HEK293 (cell line): ENCODE data around the gene COQ8B.

ENCODE experiments used
- BCL11A ChIP-seq: fragments of 450-650 bp; formaldehyde crosslinking; IDR thresholded peaks from 2 replicates; pipeline ENCODE4 v1.5.1; 2016; ENCODE audit warnings: low read depth, missing biosample characterization, missing genetic modification characterization
- EGR2 ChIP-seq: fragments of 450-650 bp; formaldehyde crosslinking; IDR thresholded peaks from 2 replicates; pipeline ENCODE4 v1.5.1; 2016; ENCODE audit warnings: low read depth, missing biosample characterization, missing genetic modification characterization
- GLI4 ChIP-seq: fragments of 450-650 bp; formaldehyde crosslinking; IDR thresholded peaks from 2 replicates; pipeline ENCODE4 v1.5.1; 2016; ENCODE audit warnings: missing biosample characterization, missing genetic modification characterization
- IKZF3 ChIP-seq: fragments of 450-650 bp; IDR thresholded peaks from 2 replicates; pipeline ENCODE4 v1.5.0; 2018; ENCODE audit warnings: missing biosample characterization, mild to moderate bottlenecking, missing genetic modification characterization, moderate library complexity
- KLF10 ChIP-seq: fragments of 450-650 bp; IDR thresholded peaks from 2 replicates; pipeline ENCODE4 v1.5.1; 2018; ENCODE audit warnings: missing biosample characterization, mild to moderate bottlenecking, missing genetic modification characterization
- PRDM1 ChIP-seq: fragments of 450-650 bp; formaldehyde crosslinking; IDR thresholded peaks from 2 replicates; pipeline ENCODE4; 2016; ENCODE audit warnings: missing biosample characterization, missing genetic modification characterization
- SETDB1 ChIP-seq: IDR thresholded peaks from one replicate; pipeline ENCODE4 v1.6.1; 2017; ENCODE audit warnings: mild to moderate bottlenecking, low read length, moderate library complexity, mixed read lengths; ENCODE audit not compliant: insufficient read length
- SP3 ChIP-seq: fragments of 450-650 bp; formaldehyde crosslinking; IDR thresholded peaks from 2 replicates; pipeline ENCODE4 v1.5.1; 2016; ENCODE audit warnings: missing biosample characterization, missing genetic modification characterization
- ZBTB1 ChIP-seq: fragments of 450-650 bp; formaldehyde crosslinking; IDR thresholded peaks from 2 replicates; pipeline ENCODE4 v1.5.1; 2016; ENCODE audit warnings: missing biosample characterization, missing genetic modification characterization
- ZNF114 ChIP-seq: fragments of 450-650 bp; formaldehyde crosslinking; IDR thresholded peaks from 2 replicates; pipeline ENCODE4 v1.5.0; 2017; ENCODE audit warnings: missing biosample characterization, missing genetic modification characterization
- ZNF223 ChIP-seq: fragments of 450-650 bp; formaldehyde crosslinking; IDR thresholded peaks from 2 replicates; pipeline ENCODE4 v1.5.1; 2016; ENCODE audit warnings: missing biosample characterization, missing genetic modification characterization
- ZNF350 ChIP-seq: fragments of 450-650 bp; formaldehyde crosslinking; IDR thresholded peaks from 2 replicates; pipeline ENCODE4 v1.5.0; 2017; ENCODE audit warnings: missing biosample characterization, mild to moderate bottlenecking, missing genetic modification characterization
- ZNF394 ChIP-seq: fragments of 450-650 bp; formaldehyde crosslinking; IDR thresholded peaks from 2 replicates; pipeline ENCODE4 v1.5.1; 2016; ENCODE audit warnings: missing biosample characterization, missing genetic modification characterization, mild to moderate bottlenecking, moderate library complexity, borderline replicate concordance
- ZNF529 ChIP-seq: fragments of 450-650 bp; formaldehyde crosslinking; IDR thresholded peaks from 2 replicates; pipeline ENCODE4 v1.5.1; 2017; ENCODE audit warnings: missing genetic modification characterization, missing biosample characterization; ENCODE audit not compliant: insufficient replicate concordance
- ZNF629 ChIP-seq: fragments of 450-650 bp; formaldehyde crosslinking; IDR thresholded peaks from 2 replicates; pipeline ENCODE4 v1.5.1; 2017; ENCODE audit warnings: missing biosample characterization, missing genetic modification characterization
- ZNF664 ChIP-seq: fragments of 450-650 bp; formaldehyde crosslinking; IDR thresholded peaks from 2 replicates; pipeline ENCODE4 v1.5.1; 2016; ENCODE audit warnings: missing biosample characterization, missing genetic modification characterization
- ZNF768 ChIP-seq: fragments of 450-650 bp; formaldehyde crosslinking; IDR thresholded peaks from 2 replicates; pipeline ENCODE4 v1.5.1; 2018; ENCODE audit warnings: missing biosample characterization, mild to moderate bottlenecking, missing genetic modification characterization
- TF ChIP-seq, protein P1 (sequence below): fragments of 450-650 bp; formaldehyde crosslinking; IDR thresholded peaks from 2 replicates; pipeline ENCODE4 v1.5.1; 2016; ENCODE audit warnings: missing biosample characterization, missing genetic modification characterization
- TF ChIP-seq, protein P2 (sequence below): fragments of 450-650 bp; formaldehyde crosslinking; IDR thresholded peaks from 2 replicates; pipeline ENCODE4 v1.5.1; 2016; ENCODE audit warnings: missing biosample characterization, missing genetic modification characterization
- TF ChIP-seq, protein P3 (sequence below): fragments of 450-650 bp; formaldehyde crosslinking; IDR thresholded peaks from 2 replicates; pipeline ENCODE4 v1.5.1; 2016; ENCODE audit warnings: missing biosample characterization, missing genetic modification characterization
- TF ChIP-seq, protein P4 (sequence below): fragments of 450-650 bp; formaldehyde crosslinking; IDR thresholded peaks from 2 replicates; pipeline ENCODE4 v1.5.1; 2016; ENCODE audit warnings: missing biosample characterization, missing genetic modification characterization
- TF ChIP-seq, protein P5 (sequence below): fragments of 450-650 bp; formaldehyde crosslinking; IDR thresholded peaks from 2 replicates; pipeline ENCODE4 v1.5.1; 2016; ENCODE audit warnings: missing biosample characterization, missing genetic modification characterization
- TF ChIP-seq, protein P6 (sequence below): fragments of 450-650 bp; formaldehyde crosslinking; IDR thresholded peaks from 2 replicates; pipeline ENCODE4 v1.5.1; 2016; ENCODE audit warnings: missing biosample characterization, missing genetic modification characterization

COQ8B gene

DNA sequence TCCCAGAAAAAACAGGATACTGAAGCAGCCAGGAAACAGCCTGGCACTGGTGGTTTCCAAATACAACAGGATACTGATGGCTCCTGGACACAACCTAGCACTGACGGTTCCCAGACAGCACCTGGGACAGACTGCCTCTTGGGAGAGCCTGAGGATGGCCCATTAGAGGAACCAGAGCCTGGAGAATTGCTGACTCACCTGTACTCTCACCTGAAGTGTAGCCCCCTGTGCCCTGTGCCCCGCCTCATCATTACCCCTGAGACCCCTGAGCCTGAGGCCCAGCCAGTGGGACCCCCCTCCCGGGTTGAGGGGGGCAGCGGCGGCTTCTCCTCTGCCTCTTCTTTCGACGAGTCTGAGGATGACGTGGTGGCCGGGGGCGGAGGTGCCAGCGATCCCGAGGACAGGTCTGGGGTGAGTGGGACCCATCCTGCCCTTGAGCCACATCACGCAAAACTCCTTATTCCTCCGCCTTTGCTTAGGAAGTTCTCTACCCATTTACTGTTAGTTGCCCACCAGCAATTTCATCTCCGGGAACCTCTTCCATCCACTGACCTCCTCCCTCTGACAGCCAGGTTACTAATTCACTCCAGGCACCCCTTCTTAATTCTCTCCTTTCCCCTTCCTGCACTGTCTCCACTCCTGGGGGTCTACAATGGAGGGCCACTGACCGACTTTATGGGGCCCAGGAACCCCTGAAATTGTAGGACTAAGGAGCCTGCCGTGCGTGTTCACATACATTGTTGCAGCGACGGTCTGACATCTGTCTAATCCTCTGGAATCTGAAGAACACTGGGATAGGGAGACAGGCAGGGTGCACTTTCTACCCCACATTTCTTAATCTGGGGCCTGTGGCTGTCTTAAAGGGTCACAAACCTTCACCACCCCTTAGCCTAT is 1.4 kb upstream of the COQ8B start (continued):
- TF ChIP-seq ZBTB1 (no peak), ZNF394 (tag by site-specific recombination) (peak; percentile 57; the same call in 1 of the 2 replicates), IKZF3 (peak; percentile 44), ZNF664 (tag by site-specific recombination) (no peak), ZNF629 (tag by site-specific recombination) (peak; percentile 53), BCL11A (tag by site-specific recombination) (no peak), GLI4 (tag by site-specific recombination) (no peak), ZNF529 (no peak), ZNF114 (tag by site-specific recombination) (no peak), PRDM1 (tag by site-specific recombination) (peak; percentile 83), SETDB1 (peak; percentile 64), EGR2 (tag by site-specific recombination) (peak; percentile 52), SP3 (tag by site-specific recombination) (no peak), ZNF768 (tag by site-specific recombination) (no peak), ZNF223 (tag by site-specific recombination) (0 out of 2 replicates have a peak, but pooled peaks have one; percentile 1), KLF10 (tag by site-specific recombination) (no peak), ZNF350 (no peak)
- TF ChIP-seq, protein P1, sequence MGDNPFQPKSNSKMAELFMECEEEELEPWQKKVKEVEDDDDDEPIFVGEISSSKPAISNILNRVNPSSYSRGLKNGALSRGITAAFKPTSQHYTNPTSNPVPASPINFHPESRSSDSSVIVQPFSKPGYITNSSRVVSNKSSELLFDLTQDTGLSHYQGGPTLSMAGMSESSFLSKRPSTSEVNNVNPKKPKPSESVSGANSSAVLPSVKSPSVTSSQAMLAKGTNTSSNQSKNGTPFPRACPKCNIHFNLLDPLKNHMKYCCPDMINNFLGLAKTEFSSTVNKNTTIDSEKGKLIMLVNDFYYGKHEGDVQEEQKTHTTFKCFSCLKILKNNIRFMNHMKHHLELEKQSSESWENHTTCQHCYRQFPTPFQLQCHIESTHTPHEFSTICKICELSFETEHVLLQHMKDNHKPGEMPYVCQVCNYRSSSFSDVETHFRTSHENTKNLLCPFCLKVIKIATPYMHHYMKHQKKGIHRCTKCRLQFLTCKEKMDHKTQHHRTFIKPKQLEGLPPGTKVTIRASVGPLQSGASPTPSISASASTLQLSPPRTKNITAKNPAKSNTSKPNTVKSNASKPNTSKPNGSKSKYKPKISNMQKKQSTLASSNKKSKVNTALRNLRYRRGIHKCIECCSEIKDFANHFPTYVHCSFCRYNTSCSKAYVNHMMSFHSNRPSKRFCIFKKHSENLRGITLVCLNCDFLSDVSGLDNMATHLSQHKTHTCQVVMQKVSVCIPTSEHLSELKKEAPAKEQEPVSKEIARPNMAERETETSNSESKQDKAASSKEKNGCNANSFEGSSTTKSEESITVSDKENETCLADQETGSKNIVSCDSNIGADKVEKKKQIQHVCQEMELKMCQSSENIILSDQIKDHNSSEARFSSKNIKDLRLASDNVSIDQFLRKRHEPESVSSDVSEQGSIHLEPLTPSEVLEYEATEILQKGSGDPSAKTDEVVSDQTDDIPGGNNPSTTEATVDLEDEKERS (tag by site-specific recombination): no peak
- TF ChIP-seq, protein P2, sequence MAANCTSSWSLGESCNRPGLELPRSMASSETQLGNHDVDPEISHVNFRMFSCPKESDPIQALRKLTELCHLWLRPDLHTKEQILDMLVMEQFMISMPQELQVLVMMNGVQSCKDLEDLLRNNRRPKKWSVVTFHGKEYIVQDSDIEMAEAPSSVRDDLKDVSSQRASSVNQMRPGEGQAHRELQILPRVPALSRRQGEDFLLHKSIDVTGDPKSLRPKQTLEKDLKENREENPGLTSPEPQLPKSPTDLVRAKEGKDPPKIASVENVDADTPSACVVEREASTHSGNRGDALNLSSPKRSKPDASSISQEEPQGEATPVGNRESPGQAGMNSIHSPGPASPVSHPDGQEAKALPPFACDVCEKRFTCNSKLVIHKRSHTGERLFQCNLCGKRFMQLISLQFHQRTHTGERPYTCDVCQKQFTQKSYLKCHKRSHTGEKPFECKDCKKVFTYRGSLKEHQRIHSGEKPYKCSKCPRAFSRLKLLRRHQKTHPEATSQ (tag by site-specific recombination): peak; percentile 99; the same call in 1 of the 2 replicates
- TF ChIP-seq, protein P3, sequence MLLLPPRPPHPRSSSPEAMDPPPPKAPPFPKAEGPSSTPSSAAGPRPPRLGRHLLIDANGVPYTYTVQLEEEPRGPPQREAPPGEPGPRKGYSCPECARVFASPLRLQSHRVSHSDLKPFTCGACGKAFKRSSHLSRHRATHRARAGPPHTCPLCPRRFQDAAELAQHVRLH: 0 out of 2 replicates have a peak, but pooled peaks have one; percentile 6
- TF ChIP-seq, protein P4, sequence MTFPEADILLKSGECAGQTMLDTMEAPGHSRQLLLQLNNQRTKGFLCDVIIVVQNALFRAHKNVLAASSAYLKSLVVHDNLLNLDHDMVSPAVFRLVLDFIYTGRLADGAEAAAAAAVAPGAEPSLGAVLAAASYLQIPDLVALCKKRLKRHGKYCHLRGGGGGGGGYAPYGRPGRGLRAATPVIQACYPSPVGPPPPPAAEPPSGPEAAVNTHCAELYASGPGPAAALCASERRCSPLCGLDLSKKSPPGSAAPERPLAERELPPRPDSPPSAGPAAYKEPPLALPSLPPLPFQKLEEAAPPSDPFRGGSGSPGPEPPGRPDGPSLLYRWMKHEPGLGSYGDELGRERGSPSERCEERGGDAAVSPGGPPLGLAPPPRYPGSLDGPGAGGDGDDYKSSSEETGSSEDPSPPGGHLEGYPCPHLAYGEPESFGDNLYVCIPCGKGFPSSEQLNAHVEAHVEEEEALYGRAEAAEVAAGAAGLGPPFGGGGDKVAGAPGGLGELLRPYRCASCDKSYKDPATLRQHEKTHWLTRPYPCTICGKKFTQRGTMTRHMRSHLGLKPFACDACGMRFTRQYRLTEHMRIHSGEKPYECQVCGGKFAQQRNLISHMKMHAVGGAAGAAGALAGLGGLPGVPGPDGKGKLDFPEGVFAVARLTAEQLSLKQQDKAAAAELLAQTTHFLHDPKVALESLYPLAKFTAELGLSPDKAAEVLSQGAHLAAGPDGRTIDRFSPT (tag by site-specific recombination): peak; percentile 65; the same call in 1 of the 2 replicates
- TF ChIP-seq, protein P5, sequence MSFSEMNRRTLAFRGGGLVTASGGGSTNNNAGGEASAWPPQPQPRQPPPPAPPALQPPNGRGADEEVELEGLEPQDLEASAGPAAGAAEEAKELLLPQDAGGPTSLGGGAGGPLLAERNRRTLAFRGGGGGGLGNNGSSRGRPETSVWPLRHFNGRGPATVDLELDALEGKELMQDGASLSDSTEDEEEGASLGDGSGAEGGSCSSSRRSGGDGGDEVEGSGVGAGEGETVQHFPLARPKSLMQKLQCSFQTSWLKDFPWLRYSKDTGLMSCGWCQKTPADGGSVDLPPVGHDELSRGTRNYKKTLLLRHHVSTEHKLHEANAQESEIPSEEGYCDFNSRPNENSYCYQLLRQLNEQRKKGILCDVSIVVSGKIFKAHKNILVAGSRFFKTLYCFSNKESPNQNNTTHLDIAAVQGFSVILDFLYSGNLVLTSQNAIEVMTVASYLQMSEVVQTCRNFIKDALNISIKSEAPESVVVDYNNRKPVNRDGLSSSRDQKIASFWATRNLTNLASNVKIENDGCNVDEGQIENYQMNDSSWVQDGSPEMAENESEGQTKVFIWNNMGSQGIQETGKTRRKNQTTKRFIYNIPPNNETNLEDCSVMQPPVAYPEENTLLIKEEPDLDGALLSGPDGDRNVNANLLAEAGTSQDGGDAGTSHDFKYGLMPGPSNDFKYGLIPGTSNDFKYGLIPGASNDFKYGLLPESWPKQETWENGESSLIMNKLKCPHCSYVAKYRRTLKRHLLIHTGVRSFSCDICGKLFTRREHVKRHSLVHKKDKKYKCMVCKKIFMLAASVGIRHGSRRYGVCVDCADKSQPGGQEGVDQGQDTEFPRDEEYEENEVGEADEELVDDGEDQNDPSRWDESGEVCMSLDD: peak; percentile 59; the same call in 1 of the 2 replicates
- TF ChIP-seq, protein P6, sequence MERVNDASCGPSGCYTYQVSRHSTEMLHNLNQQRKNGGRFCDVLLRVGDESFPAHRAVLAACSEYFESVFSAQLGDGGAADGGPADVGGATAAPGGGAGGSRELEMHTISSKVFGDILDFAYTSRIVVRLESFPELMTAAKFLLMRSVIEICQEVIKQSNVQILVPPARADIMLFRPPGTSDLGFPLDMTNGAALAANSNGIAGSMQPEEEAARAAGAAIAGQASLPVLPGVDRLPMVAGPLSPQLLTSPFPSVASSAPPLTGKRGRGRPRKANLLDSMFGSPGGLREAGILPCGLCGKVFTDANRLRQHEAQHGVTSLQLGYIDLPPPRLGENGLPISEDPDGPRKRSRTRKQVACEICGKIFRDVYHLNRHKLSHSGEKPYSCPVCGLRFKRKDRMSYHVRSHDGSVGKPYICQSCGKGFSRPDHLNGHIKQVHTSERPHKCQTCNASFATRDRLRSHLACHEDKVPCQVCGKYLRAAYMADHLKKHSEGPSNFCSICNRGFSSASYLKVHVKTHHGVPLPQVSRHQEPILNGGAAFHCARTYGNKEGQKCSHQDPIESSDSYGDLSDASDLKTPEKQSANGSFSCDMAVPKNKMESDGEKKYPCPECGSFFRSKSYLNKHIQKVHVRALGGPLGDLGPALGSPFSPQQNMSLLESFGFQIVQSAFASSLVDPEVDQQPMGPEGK (tag by site-specific recombination): peak; percentile 59
